ENCODE results near the gene CHD5. TPM values are rescaled to one million over a fixed set of nuclear protein-coding genes. Genes with fewer than 3 reads are reported as not detected.

The CHD5 gene
- total RNA-seq, 2 donors from 2014 or later, result 0.47 to 0.59 TPM

DNA sequence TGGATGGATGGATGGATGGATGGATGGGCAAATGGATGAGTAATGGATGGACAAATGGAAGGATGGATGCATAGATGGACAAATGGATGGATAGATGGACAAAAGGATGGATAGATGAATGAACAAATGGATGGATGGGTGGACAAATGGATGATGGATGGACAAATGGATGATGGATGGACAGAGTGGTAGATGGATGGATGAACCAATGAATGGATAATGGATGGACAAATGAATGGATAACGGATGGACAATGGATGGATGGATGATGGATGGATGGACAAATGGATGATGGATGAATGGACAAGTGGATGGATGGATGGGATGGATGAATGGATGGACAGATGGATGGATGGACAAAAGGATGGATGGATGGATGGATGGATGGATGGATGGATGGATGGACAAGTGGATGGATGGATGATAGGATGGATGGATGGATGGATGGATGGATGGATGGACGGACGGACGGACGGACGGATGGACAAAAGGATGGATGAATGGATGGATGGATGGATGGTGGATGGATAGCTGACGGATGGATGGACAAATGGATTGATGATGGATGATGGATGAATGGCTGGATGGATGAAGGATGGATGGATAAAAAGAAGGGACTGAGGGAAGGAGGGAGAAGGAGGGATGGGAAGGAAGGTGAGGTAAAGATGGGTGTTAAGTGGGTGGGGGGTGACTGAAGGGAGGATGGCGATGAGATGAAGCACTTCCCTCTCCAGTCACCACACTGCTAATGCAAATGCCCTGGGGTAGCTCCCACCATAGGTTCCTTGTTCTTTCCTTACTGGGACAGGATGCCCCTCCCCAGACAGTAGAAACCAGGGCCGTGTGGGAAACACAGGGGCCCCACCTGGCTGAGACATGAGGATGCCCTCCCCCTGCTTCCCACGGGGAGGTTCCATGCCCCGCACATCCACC lies 29.8 kb downstream of the CHD5 start:
- ATAC-seq (no peak), DNase-seq (ENCODE audit: low spot score in 2 of 2) (no peak)
- Mint-ChIP-seq H3K27ac (no peak overlapping the region), H3K9me3 (no peaks in the 10 kb centered on the region), H3K36me3 (no peaks in the 10 kb centered on the region)

DNA sequence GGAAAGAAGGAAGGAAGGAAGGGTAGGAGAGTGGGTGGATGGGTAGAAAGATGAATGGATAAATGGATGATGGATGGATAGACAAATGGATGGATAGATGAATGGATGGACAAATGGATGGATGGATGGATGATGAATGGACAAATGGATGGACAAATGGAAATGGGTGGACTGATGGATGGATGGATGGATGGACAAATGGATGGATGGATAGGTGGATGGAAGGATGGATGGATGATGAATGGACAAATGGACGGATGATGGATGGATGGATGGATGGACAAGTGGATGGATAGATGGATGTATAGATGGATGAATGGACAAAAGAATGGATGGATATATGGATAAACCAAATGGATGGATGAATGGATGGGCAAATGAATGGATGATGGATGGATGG lies 30.5 kb downstream of the CHD5 start:
- no peaks in the 10 kb centered on the region for H3K9me3 Mint-ChIP-seq
- no peak overlapping the region for H3K27ac Mint-ChIP-seq
- ATAC-seq (no peak), DNase-seq (ENCODE audit: low spot score in 2 of 2) (no peak)
- H3K36me3 Mint-ChIP-seq, result no peaks in the 10 kb centered on the region

GRCh38 chr1:6148497-6149241 lies 31.5 kb downstream of the CHD5 start:
- peak in 1 of 2 donors; percentile 77 for DNase-seq (ENCODE audit: low spot score in 2 of 2)
- ATAC-seq, result peak; percentile 87 to 96

GRCh38 chr1:6145864-6146410 lies 34.2 kb downstream of the CHD5 start:
- no peak overlapping the region for H3K27ac Mint-ChIP-seq
- no peaks in the 10 kb centered on the region for H3K9me3 Mint-ChIP-seq
- no peak for DNase-seq (ENCODE audit: low spot score in 2 of 2)
- no peaks in the 10 kb centered on the region for H3K36me3 Mint-ChIP-seq
- ATAC-seq, result no peak

More at GRCh38 chr1:6148497-6149241, 31.5 kb downstream of the CHD5 start:
- H3K9me3 Mint-ChIP-seq, result no peaks in the 10 kb centered on the region
- no peak overlapping the region for H3K27ac Mint-ChIP-seq
- H3K36me3 Mint-ChIP-seq, result no peaks in the 10 kb centered on the region

- no peak overlapping the region for H3K27ac Mint-ChIP-seq
- H3K36me3 Mint-ChIP-seq, result no peaks in the 10 kb centered on the region
- no peaks in the 10 kb centered on the region for H3K9me3 Mint-ChIP-seq
- ATAC-seq, result no peak
- DNase-seq (ENCODE audit: low spot score in 2 of 2), result no peak
Observed at GRCh38 chr1:6145396-6145750, 34.7 kb downstream of the CHD5 start.

GRCh38 chr1:6144647-6145395 lies 35.3 kb downstream of the CHD5 start:
- no peaks in the 10 kb centered on the region for H3K36me3 Mint-ChIP-seq
- H3K27ac Mint-ChIP-seq, result no peak overlapping the region
- DNase-seq (ENCODE audit: low spot score in 2 of 2), result no peak
- no peaks in the 10 kb centered on the region for H3K9me3 Mint-ChIP-seq
- no peak for ATAC-seq

GRCh38 chr1:6144175-6144574 lies 35.9 kb downstream of the CHD5 start:
- Mint-ChIP-seq H3K36me3 (no peaks in the 10 kb centered on the region), H3K27ac (no peak overlapping the region), H3K9me3 (no peaks in the 10 kb centered on the region)
- no peak for DNase-seq (ENCODE audit: low spot score in 2 of 2)
- no peak for ATAC-seq

GRCh38 chr1:6143395-6143794 lies 36.7 kb downstream of the CHD5 start:
- no peaks in the 10 kb centered on the region for H3K36me3 Mint-ChIP-seq

GRCh38 chr1:6142734-6143133 lies 37.4 kb downstream of the CHD5 start:
- Mint-ChIP-seq H3K36me3 (no peaks in the 10 kb centered on the region), H3K9me3 (no peaks in the 10 kb centered on the region), H3K27ac (no peak overlapping the region)
- DNase-seq (ENCODE audit: low spot score in 2 of 2) (no peak), ATAC-seq (no peak)

More at GRCh38 chr1:6143395-6143794, 36.7 kb downstream of the CHD5 start:
- no peak for DNase-seq (ENCODE audit: low spot score in 2 of 2)
- no peaks in the 10 kb centered on the region for H3K9me3 Mint-ChIP-seq
- ATAC-seq, result no peak
- H3K27ac Mint-ChIP-seq, result no peak overlapping the region

DNA sequence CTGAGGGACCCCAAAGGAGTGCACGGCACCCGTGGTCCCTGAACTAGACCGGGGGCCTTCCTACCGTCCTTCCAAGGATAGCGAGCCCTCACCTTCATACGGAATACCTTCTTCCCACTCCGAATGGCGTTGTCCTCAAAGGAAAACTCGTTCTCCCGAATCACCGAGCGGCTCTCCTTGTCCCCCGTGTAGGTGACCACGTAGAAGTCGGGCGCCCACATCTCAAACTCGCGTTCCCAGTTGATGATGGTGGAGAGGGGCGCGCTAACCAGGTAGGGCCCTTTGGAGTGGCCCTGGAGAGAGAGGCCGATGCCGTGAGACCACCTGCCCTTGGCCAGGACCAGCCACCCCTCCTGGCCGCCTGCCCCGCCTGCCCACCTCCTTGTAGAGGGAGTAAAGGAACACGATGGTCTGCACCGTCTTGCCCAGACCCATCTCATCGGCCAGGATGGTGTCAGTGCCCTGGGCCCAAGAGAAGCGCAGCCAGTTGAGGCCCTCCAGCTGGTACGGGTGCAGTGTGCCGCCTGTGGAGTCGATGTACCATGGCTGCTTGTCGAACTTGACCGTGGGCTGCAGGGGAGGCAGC lies 38.0 kb downstream of the CHD5 start:
- no peak for ATAC-seq
- no peak overlapping the region for H3K27ac Mint-ChIP-seq
- no peak for DNase-seq (ENCODE audit: low spot score in 2 of 2)
- no peaks in the 10 kb centered on the region for H3K9me3 Mint-ChIP-seq
- H3K36me3 Mint-ChIP-seq, result no peaks in the 10 kb centered on the region

- no peaks in the 10 kb centered on the region for H3K36me3 Mint-ChIP-seq
- no peak overlapping the region for H3K27ac Mint-ChIP-seq
- ATAC-seq, result peak; percentile 85 to 88
- peak in 1 of 2 donors; percentile 33 for DNase-seq (ENCODE audit: low spot score in 2 of 2)
- H3K9me3 Mint-ChIP-seq, result no peaks in the 10 kb centered on the region
Observed at GRCh38 chr1:6141592-6141991, 38.5 kb downstream of the CHD5 start.

DNA sequence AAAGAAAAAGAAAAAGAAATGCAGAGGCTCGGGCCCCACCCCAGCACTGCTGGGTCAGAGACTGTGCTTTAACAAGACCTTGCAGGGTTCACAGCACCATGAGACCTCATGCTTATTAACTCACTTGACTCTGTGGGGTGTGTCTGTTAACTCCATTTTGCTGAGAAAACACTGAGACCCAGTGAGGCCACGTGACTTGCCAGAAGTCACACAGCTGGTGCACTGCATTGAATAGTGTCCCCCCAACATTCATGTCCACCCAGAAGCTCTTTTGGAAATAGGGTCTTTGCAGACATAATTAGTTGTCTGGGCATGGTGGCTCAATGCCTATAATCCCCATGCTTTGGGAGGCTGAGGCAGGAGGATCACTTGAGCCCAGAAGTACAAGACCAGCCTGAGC lies 39.7 kb downstream of the CHD5 start:
- ATAC-seq (no peak), DNase-seq (ENCODE audit: low spot score in 2 of 2) (no peak)
- no peaks in the 10 kb centered on the region for H3K36me3 Mint-ChIP-seq
- no peak overlapping the region for H3K27ac Mint-ChIP-seq
- H3K9me3 Mint-ChIP-seq, result no peaks in the 10 kb centered on the region

DNA sequence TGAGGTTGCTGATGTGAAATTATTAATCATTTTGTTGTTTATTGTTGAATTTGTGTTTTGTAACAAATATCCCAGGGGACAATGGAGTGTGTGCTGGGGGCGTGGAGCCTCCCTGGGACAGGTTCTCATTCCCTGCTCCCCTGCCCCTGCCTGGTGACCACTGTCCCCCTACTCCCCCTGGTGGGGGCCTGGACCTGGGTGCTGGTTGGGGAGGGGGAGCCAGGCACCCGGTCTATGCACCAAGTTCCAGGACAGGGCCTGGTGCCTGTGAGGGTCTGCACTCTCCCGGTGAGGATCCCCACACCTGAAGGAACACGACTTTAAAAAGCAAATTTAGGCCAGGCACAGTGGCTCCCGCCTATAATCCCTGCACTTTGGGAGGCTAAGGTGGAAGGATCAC lies 42.4 kb downstream of the CHD5 start:
- ATAC-seq (no peak), DNase-seq (ENCODE audit: low spot score in 2 of 2) (no peak)
- Mint-ChIP-seq H3K9me3 (peaks cover 0 to under 1% of the 10 kb centered on the region in 2 donors), H3K36me3 (peaks cover 0 to 2% of the 10 kb centered on the region in 2 donors), H3K27ac (no peak overlapping the region)

DNA sequence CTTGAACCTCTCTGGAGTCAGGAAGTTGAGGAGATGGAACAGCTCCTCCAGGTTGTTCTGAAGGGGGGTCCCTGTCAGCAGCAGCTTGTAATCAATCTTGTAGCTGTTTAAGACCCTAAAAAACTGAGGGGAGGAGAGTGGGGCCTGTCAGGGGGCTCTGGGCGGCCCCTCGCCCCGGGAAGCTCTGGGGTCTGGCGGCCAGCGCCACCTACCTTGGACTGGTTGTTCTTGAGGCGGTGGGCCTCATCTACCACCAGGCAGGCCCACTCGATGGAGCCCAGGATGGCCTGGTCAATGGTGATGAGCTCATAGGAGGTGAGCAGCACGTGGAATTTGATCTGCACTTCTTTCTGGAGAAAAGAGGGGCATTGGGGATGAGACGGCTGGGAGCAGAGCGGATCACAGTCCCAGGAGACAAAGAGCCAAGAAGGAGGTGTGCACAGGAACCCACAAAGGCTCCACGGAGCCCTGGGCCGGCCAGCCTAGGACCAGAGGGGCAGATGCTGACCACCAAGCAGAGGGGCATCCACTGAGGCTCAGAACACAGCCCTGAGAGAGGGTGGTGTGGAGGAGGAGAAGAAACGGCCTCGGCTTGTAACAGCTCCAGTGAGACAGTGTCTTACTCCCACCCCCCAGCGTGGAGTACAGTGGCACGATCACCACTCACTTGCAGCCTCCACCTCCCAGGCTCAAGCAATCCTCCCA lies 43.5 kb downstream of the CHD5 start:
- Mint-ChIP-seq H3K36me3 (peaks cover 0 to 9% of the 10 kb centered on the region in 2 donors), H3K27ac (no peak overlapping the region), H3K9me3 (peaks cover 7 to 8% of the 10 kb centered on the region in 2 donors)
- DNase-seq (ENCODE audit: low spot score in 2 of 2) (no peak), ATAC-seq (no peak)

GRCh38 chr1:6134741-6135510 lies 45.2 kb downstream of the CHD5 start:
- ATAC-seq (no peak), DNase-seq (ENCODE audit: low spot score in 2 of 2) (no peak)
- Mint-ChIP-seq H3K27ac (no peak overlapping the region), H3K36me3 (peaks cover 0 to 9% of the 10 kb centered on the region in 2 donors), H3K9me3 (peaks cover 7 to 8% of the 10 kb centered on the region in 2 donors)

All from activated naive CD4-positive, alpha-beta T cell treated with anti-CD3 and anti-CD28 coated beads, Interleukin-2, amount 50 U/mL, for 72 hours (primary cell).